ENCODE measurements around the gene PRSS21.

The PRSS21 gene

GRCh38 chr16:2808181-2808580 is 8.9 kb upstream of the PRSS21 start:
- no peak for DNase-seq

DNA sequence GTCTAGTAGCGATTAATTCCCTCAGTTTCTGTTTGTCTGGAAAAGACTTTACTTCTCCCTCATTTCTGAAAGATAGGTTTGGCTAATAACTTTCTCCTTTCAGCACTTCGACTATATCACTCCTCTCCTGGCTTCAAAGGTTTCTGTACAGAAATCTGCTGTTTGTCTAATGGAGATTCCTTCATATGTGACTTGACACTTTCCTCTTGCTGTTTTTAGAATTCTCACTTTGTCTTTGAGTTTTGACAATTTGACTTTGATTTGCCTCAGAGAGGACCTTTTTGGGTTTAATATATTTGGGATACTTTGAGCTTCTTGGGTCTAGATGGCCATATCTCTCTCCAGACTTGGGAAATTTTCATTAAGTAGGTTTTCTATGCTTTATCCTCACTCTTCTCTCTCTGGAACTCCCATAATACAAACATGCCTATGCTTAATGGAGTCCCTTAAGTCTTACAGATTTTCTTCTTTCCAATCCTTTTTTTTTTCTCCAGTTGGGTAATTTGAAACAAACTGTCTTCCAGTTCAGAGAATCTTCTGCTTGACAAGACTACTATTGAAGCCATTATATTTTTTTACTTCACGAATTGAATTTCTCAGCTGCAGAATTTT is 7.8 kb upstream of the PRSS21 start:
- no peak for DNase-seq

GRCh38 chr16:2810651-2811050 is 6.4 kb upstream of the PRSS21 start:
- no peak for DNase-seq

DNA sequence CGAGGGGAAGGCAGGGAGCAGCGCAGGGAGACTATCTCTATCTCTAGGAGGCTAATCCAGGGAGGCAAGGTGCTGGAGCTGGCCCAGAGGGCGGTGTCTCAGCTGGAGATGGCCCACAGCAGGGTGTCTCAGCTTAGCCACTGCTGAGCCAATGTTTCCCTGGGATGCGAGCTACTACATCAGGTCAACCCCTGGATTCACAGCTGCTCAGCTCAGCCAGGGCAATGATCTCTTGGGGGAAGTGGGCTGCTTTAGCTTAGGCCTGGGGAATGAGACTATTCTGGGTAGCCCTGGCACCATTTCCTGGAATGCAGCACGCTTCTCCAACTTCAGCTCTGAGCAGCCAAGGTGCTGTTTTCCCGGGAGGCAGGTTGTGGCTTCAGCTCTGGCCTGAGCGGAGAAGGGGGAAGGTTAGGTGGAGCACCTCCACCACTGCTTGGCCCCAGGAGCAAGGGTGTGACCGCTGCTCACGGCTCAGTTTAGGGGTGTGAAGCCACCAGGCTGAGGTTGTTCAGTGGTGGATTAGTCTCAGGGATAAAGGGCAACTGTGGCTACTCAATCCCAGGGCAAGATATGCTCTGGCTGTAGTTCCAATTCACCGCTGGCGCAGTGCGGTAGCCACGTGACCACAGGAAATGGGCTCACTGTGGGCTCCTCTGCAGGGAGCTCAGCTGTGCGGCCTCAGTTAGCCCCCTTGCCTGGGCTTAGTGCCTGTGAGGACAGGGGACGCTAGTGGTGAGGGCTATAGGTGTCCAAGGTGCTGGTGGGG is 5.2 kb upstream of the PRSS21 start:
- no peak for DNase-seq

DNA sequence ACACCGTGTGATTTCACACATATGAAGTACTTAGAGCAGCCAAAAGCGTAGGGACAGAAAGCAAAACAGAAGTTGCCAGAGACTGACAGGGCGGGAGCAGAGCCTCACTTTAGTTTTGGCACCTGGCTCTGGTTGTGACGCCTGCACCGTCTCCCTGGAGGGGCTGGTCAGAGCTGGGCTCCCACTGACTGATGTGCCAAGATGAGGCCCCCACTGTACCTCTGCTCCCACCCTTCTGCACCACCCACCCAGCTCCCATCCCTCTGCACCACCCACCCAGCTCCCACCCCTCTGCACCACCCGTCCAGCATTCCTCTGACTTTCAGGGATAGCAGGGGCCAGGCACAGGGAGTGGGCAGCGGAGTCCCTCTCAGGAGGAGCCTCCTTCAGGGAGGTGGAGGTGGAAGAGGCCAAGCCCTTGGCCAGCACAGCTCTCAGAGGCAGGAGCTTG is 3.2 kb upstream of the PRSS21 start:
- no peak for DNase-seq

- no peak for DNase-seq
These were observed 2.3 kb upstream of the PRSS21 start for GRCh38 chr16:2814551-2815298.

GRCh38 chr16:2815299-2815771 is 1.7 kb upstream of the PRSS21 start:
- no peak for DNase-seq

GRCh38 chr16:2817340-2818271 is 569 bp downstream of the PRSS21 start:
- DNase-seq, result no peak

DNA sequence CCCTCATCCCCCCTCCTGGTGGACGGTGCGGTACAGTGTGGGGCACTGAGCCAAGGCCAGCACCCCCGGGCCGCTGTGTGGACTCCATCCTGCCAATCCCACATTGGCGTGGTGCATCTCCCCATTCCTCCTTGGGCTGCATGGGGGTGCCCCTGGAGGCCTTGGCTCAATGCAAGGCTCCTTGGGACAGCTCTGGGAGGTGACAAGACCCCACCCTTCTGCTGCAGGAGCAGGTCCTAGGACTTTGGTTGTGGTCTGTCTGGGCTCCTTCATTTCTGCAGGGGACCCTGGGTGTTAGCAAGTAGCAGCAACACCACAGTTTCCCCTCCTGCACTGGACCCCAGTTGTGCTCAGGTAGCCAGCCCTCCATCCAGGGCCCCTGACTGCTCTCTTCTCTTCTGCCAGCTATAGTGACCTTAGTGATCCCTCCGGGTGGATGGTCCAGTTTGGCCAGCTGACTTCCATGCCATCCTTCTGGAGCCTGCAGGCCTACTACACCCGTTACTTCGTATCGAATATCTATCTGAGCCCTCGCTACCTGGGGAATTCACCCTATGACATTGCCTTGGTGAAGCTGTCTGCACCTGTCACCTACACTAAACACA is 1.3 kb downstream of the PRSS21 start:
- no peak for DNase-seq

DNA sequence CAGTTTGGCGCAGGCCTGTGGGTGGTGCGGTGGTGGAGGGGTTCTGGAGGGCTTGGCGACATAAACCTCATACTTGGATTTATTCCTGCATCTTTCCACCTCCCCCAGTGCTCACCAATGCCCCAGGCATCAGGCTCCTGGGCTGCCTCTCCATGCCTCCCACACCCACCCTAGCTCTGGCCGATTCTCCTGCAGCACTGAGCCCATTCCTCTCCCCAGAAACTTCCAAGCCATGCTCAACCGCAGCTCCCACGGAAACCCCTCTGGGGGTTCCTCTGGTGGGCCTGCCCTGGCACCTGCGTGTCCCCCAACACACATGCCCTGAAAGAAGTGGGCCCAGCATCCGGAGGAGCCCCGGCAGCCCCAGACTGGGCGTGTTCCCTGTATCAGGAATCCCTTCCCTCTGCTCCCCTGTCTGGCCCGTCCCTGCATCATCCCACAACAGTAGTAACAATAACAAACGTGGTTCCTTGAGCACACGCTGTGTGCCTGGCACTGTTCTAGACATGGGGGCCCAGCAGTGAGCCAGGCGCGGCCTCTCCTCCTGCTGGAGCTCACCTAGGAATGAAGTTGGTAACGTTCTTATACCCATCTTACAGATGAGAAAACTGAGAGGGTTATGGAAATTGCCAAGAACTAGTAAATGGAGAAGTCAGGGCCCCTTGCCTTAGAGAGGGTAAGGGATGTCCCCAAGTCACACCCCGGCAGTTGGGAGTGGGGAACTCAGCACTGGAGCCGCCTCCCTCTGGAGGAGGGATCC is 2.3 kb downstream of the PRSS21 start:
- DNase-seq, result no peak

DNA sequence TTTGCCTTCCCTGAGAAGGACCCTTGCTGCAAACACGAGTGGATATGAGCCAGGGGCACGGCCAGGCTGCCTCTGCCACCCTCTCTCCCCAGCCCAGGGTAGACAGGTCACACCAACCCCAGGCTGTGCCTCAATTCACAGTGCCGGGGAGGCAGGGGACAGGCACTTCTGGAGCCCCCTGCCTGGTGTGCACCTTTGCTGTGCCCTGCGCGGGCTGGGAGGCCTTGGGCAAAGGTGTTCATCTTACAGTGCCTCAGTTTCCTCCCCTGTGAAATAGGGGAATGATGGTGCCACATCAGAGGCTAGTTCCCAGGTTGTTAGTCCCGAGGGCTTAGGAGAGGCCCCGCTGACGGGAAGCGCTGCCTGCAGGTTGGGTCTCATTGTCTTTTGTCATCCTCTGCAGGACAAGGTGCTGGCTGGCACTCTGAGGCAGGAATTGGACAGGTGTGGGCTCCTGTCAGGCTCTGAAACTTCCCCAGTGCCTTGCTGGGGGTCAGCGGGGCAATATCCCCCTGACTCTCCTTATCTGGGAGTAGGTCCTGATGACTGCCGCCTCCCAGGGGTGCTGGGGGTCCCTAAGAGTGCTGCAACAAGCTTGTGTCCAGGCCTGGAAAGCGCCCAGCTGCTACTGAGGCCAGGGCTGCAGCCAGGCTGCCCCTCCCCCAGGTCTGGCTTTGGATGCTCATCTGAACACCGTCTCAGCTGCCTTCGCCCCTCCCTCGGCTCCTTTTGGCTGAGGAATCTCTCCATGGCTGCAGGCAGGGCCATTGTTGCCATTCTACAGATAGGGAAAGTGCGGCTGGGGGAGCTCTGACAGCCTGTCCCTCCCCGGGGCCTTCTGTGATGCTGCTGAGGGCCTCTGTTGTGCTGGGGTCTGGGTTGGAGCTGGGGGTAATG is 3.1 kb downstream of the PRSS21 start:
- DNase-seq, result no peak

DNA sequence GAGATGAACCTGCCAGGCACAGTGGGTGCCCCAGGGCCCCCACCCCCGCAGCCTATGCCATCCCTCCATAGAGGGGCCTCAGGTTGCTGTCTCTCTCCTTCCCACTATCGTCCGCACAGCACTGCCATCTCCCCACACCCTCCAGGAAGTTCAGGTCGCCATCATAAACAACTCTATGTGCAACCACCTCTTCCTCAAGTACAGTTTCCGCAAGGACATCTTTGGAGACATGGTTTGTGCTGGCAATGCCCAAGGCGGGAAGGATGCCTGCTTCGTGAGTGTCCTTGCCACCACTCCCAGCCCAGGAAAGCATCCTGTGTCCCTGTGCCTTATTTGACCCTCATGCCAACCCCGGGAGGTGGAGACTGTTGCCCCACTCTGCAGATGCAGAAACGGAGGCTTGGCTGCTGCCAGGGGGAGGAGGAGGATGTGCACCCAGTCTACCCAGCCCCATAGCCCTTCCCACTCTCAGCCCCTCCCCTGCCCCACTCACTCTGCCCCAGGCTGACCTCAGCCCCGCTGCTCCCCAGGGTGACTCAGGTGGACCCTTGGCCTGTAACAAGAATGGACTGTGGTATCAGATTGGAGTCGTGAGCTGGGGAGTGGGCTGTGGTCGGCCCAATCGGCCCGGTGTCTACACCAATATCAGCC is 3.9 kb downstream of the PRSS21 start:
- DNase-seq, result no peak

DNA sequence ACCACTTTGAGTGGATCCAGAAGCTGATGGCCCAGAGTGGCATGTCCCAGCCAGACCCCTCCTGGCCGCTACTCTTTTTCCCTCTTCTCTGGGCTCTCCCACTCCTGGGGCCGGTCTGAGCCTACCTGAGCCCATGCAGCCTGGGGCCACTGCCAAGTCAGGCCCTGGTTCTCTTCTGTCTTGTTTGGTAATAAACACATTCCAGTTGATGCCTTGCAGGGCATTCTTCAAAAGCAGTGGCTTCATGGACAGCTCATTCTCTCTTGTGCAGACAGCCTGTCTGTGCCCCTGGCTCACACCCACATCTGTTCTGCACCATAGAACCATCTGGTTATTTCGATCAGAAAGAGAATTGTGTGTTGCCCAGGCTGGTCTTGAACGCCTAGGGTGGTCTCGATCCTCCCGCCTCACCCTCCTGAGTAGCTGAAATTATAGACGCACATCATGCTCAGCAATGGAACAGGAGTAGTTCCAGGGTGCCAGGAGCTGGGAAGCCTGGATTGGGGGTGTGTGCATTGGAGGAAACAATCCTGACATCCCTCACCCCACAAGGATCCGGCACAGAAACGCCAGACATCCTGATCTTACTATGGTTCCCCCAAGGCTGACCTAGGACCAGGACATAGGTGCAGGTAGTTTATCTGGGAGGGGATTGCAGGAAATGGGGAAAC is 4.6 kb downstream of the PRSS21 start:
- no peak for DNase-seq

- no peak for DNase-seq
These were observed 5.1 kb downstream of the PRSS21 start for GRCh38 chr16:2822158-2822495.

DNA sequence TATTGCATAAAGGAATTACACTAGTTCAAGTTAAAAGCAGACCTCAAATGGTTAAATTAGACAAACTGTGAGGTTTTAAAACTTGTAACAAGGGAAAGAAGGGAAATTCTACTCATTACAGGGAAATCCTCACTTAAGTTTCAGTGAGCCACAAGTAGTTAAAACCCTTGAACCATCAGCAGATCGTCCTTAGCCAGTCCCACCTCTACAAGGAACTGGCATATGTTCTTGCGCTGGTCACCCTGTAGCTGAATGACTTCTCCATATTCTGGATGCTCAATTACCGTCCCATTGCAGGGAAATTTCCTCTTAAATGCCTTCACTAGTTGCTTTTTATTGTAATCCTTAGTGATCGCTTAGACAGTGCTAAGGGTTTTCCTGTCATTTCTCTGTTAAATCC is 5.5 kb downstream of the PRSS21 start:
- no peak for DNase-seq

DNA sequence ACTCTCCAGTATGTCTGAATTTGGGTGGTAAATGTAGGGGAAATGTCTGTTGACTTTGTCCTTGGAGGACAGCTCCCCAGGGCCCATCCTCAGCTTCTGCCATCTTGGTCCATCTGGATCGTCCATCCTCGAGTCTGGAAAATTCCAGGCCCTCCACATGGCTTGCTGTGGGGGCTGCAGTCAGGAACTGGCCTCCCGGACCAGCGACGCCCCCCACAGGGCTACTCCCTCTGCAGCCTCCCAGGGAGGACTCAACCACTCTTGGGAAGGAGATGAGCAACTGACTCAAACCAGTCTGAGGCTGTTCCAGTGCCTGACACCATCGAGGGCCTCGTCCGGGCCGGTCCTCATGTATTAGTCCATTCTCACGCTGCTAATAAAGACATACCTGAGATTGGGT is 7.6 kb downstream of the PRSS21 start:
- no peak for DNase-seq

DNA sequence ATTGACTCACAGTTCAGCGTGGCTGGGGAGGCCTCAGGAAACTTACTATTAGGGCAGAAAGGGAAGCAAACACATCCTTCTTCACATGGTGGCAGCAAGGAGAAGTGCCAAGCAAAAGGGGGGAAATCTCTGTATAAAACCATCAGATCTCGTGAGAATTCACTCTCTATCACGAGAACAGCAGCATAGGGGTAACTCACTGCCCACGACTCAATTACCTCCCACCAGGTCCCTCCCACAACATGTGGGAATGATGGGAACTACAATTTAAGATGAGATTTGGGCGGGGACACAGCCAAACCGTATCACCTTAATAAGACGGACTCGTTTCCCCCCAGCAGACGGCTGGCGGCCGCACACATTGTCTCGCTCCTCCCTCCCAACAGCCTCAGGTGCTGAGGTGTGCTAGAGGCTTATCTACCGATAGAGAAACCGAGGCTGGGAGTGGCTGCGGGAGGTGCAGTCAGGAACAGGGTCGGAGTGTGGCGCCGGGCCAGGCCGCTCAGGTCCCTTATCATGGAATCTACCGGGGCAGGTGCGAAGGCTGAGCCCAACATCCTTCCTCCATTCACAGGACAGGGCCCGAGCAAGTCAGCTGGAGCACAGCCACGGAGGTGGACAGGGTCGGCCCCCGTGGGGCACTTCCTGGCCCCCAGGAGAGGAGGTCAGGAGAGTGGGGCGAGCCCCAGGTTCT is 8.2 kb downstream of the PRSS21 start:
- no peak for DNase-seq

- no peak for DNase-seq
These were observed 8.9 kb downstream of the PRSS21 start for GRCh38 chr16:2825906-2826305.

Measured in effector CD4-positive, alpha-beta T cell (primary cell).